ENCODE data around the gene PTHLH. TPM values are rescaled to one million over a fixed set of nuclear protein-coding genes. Genes with fewer than 3 reads are reported as not detected.

Gene PTHLH
- total RNA-seq, 1 donor from 2014 or later, result 82.1 TPM

- DNase-seq (ENCODE audit: low read depth) (no peak), FAIRE-seq (no peak)
- Histone ChIP-seq H3K4me3 (ENCODE audit: low read depth, low read length) (peak overlapping the region; percentile 73), H3K36me3 (ENCODE audit: control insufficient read depth, insufficient read depth, low read length) (no peaks in the 10 kb centered on the region), H3K27me3 (ENCODE audit: control insufficient read depth, insufficient read depth, low read length) (no peaks in the 10 kb centered on the region)
- peak; percentile 0 for TF ChIP-seq CTCF (IDR thresholded peaks at IDR 0.05; ENCODE audit: insufficient read depth, low read length, severe bottlenecking)
Observed at GRCh38 chr12:27968972-27969623, 3.4 kb downstream of the PTHLH start.

DNA sequence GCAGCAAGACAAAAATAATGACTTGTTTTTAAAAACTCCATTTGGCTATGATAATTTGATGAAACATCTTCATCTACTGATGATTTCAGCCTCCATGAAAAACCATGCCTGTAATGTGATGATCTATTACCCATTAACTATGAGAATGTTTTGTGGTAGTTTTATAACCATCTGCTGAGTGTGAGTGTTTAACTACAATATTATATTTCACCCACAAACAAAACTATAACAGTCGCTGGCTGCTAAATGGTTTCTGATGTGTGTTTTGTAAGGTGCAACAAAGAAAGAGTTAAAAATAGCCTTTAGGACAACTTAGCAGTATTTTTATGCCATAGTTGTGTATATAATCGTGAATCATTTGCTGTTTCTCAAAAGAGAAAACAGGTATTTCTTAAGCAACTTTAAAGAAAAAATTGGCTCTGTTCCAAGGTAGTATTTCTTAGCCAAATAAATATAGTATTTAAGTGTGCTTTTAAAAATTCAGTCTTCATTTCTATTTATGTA is 4.9 kb downstream of the PTHLH start:
- Histone ChIP-seq H3K36me3 (ENCODE audit: control insufficient read depth, insufficient read depth, low read length) (peaks cover 4% of the 10 kb centered on the region), H3K4me3 (ENCODE audit: low read depth, low read length) (peak overlapping the region; percentile 73), H3K27me3 (ENCODE audit: control insufficient read depth, insufficient read depth, low read length) (no peaks in the 10 kb centered on the region)
- FAIRE-seq (no peak), DNase-seq (ENCODE audit: low read depth) (peak; percentile 64)
- TF ChIP-seq CTCF (IDR thresholded peaks at IDR 0.05; ENCODE audit: insufficient read depth, low read length, severe bottlenecking), result no peak

DNA sequence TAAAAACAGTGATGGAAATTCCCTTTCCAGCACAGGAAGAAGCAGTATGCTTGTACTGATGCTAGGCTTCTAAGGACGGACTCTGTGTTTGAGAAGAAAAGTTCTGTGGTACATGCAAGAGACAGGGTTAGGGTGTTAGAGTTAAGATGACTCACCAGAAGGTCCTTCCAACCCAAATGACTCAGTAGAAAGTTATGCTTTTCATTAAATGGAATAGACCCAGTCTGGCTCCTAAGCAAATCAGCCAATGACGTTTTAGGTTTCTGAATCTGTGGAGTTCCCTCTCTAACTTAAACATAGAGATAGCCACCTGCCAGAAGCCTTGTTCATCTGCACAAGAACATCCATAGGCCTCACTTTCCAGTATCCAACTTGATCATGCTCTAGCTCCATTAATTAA is 5.7 kb downstream of the PTHLH start:
- Histone ChIP-seq H3K27me3 (ENCODE audit: control insufficient read depth, insufficient read depth, low read length) (no peaks in the 10 kb centered on the region), H3K36me3 (ENCODE audit: control insufficient read depth, insufficient read depth, low read length) (peaks cover 4% of the 10 kb centered on the region), H3K4me3 (ENCODE audit: low read depth, low read length) (no peak overlapping the region)
- DNase-seq (ENCODE audit: low read depth) (peak; percentile 98), FAIRE-seq (no peak)
- TF ChIP-seq CTCF (IDR thresholded peaks at IDR 0.05; ENCODE audit: insufficient read depth, low read length, severe bottlenecking), result no peak

GRCh38 chr12:27965966-27966365 is 6.6 kb downstream of the PTHLH start:
- Histone ChIP-seq H3K36me3 (ENCODE audit: control insufficient read depth, insufficient read depth, low read length) (peaks cover 5% of the 10 kb centered on the region), H3K4me3 (ENCODE audit: low read depth, low read length) (no peak overlapping the region), H3K27me3 (ENCODE audit: control insufficient read depth, insufficient read depth, low read length) (no peaks in the 10 kb centered on the region)
- no peak for FAIRE-seq
- TF ChIP-seq CTCF (IDR thresholded peaks at IDR 0.05; ENCODE audit: insufficient read depth, low read length, severe bottlenecking), result no peak
- DNase-seq (ENCODE audit: low read depth), result peak; percentile 78

- Histone ChIP-seq H3K36me3 (ENCODE audit: control insufficient read depth, insufficient read depth, low read length) (peaks cover 5% of the 10 kb centered on the region), H3K4me3 (ENCODE audit: low read depth, low read length) (no peak overlapping the region), H3K27me3 (ENCODE audit: control insufficient read depth, insufficient read depth, low read length) (no peaks in the 10 kb centered on the region)
- DNase-seq (ENCODE audit: low read depth) (peak; percentile 58), FAIRE-seq (no peak)
- TF ChIP-seq CTCF (IDR thresholded peaks at IDR 0.05; ENCODE audit: insufficient read depth, low read length, severe bottlenecking), result no peak
Observed at GRCh38 chr12:27965411-27965810, 7.1 kb downstream of the PTHLH start.

DNA sequence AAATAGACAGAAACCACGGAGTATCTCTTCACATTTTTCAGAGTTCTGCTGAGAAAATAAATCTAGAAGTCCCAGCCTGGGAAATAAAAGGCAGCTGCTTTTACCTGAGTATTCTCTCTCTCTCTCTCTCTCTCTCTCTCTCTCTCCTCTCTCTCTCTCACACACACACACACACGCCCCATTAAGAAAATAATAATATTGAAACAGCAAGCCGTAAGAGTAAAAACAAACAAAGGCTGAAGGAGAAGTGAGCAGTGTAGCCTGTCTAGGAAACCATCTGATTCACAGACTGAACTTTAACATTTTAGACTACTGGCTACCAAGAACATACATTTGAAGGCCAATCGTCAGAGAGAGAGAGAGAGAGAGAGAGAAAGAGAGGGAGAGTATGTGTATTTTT is 8.4 kb downstream of the PTHLH start:
- DNase-seq (ENCODE audit: low read depth) (no peak), FAIRE-seq (no peak)
- Histone ChIP-seq H3K36me3 (ENCODE audit: control insufficient read depth, insufficient read depth, low read length) (peaks cover 5% of the 10 kb centered on the region), H3K27me3 (ENCODE audit: control insufficient read depth, insufficient read depth, low read length) (no peaks in the 10 kb centered on the region), H3K4me3 (ENCODE audit: low read depth, low read length) (no peak overlapping the region)
- TF ChIP-seq CTCF (IDR thresholded peaks at IDR 0.05; ENCODE audit: insufficient read depth, low read length, severe bottlenecking), result no peak

Data from bronchial epithelial cell (primary cell).